C4-2B (cell line): ENCODE data around the gene ALOX15B.

Experiments
- H3K27ac ChIP-seq: fragments of 450-650 bp; 2 replicates; pipeline ENCODE4 v1.5.1; 2017
- CTCF ChIP-seq: fragments of 450-650 bp; conservative IDR thresholded peaks from 2 replicates; pipeline ENCODE4 v1.5.1; 2017; ENCODE audit warnings: mild to moderate bottlenecking
- ZFX ChIP-seq: fragments of 450-650 bp; IDR thresholded peaks from 2 replicates; pipeline ENCODE4 v1.6.1; 2017

ALOX15B gene

GRCh38 chr17:8001976-8002720, 36.7 kb upstream of the ALOX15B start, which contains the start of gene GUCY2D:
GUCY2D (plus strand) TSS chr17:8002615; CDS start chr17:8003048, 433 bp downstream.
- H3K27ac ChIP-seq, result no peak within 1 kb of the TSS
- TF ChIP-seq CTCF (no peak), ZFX (no peak)

- TF ChIP-seq ZFX, result no peak
- TF ChIP-seq CTCF, result no peak
- no peak overlapping the region for H3K27ac ChIP-seq
Observed at GRCh38 chr17:8002721-8003593, 35.9 kb upstream of the ALOX15B start.

GRCh38 chr17:8003594-8004181, 35.2 kb upstream of the ALOX15B start:
- no peak overlapping the region for H3K27ac ChIP-seq

GRCh38 chr17:8004899-8005298, 34.0 kb upstream of the ALOX15B start:
- no peak for TF ChIP-seq CTCF
- no peak for TF ChIP-seq ZFX
- no peak overlapping the region for H3K27ac ChIP-seq

More at GRCh38 chr17:8003594-8004181, 35.2 kb upstream of the ALOX15B start:
- TF ChIP-seq CTCF (no peak), ZFX (no peak)

- TF ChIP-seq CTCF, result no peak
- no peak for TF ChIP-seq ZFX
- H3K27ac ChIP-seq, result no peak overlapping the region
Observed at GRCh38 chr17:8005357-8005756, 33.5 kb upstream of the ALOX15B start.

GRCh38 chr17:8005967-8006730, 32.7 kb upstream of the ALOX15B start:
- H3K27ac ChIP-seq, result no peak overlapping the region
- no peak for TF ChIP-seq ZFX
- no peak for TF ChIP-seq CTCF
